Stimulated activated naive CD8-positive, alpha-beta T cell treated with anti-CD3 and anti-CD28 coated beads, Interleukin-15, Interleukin-2, amounts not matched to agents 100 U/mL and 50 U/mL, for 24 hours (primary cell): ENCODE results near the gene GRM7.

ENCODE experiments used
- ATAC-seq: fragments of 150-1000 bp; cut with Tn5 transposase; one replicate; pipeline ENCODE4 v1.10.0; 2021
- DNase-seq: peaks from one replicate; pipeline ENCODE4 v3.0.0; 2021

Gene GRM7

GRCh38 chr3:7504886-7505775, 644.2 kb downstream of the GRM7 start:
- ATAC-seq (no peak), DNase-seq (no peak)

- ATAC-seq (no peak), DNase-seq (no peak)
Measured at GRCh38 chr3:7506606-7507180, 645.8 kb downstream of the GRM7 start.

GRCh38 chr3:7508821-7509220, 647.9 kb downstream of the GRM7 start:
- DNase-seq: no peak
- no peak for ATAC-seq

- ATAC-seq: no peak
Measured at GRCh38 chr3:7512048-7512447, 651.1 kb downstream of the GRM7 start.

GRCh38 chr3:7518026-7518425, 657.1 kb downstream of the GRM7 start:
- ATAC-seq (no peak), DNase-seq (no peak)

More at GRCh38 chr3:7512048-7512447, 651.1 kb downstream of the GRM7 start:
- DNase-seq: no peak

- ATAC-seq (no peak), DNase-seq (no peak)
Measured at GRCh38 chr3:7518456-7518855, 657.5 kb downstream of the GRM7 start.

GRCh38 chr3:7520059-7520458, 659.1 kb downstream of the GRM7 start:
- ATAC-seq (no peak), DNase-seq (no peak)

- ATAC-seq: no peak
- no peak for DNase-seq
Measured at GRCh38 chr3:7520593-7520992, 659.7 kb downstream of the GRM7 start.

- ATAC-seq (no peak), DNase-seq (no peak)
Measured at GRCh38 chr3:7536510-7536909, 675.6 kb downstream of the GRM7 start.

GRCh38 chr3:7536921-7537320, 676.0 kb downstream of the GRM7 start:
- ATAC-seq (no peak), DNase-seq (no peak)

GRCh38 chr3:7543294-7543880, 682.5 kb downstream of the GRM7 start:
- DNase-seq (no peak), ATAC-seq (no peak)

- DNase-seq: no peak
- no peak for ATAC-seq
Measured at GRCh38 chr3:7545334-7545733, 684.4 kb downstream of the GRM7 start.

- no peak for DNase-seq
- ATAC-seq: no peak
Measured at GRCh38 chr3:7546253-7546652, 685.3 kb downstream of the GRM7 start.

GRCh38 chr3:7547826-7548225, 686.9 kb downstream of the GRM7 start:
- DNase-seq (no peak), ATAC-seq (no peak)

- ATAC-seq (no peak), DNase-seq (no peak)
Measured at GRCh38 chr3:7562892-7563291, 702.0 kb downstream of the GRM7 start.

GRCh38 chr3:7565574-7565973, 704.7 kb downstream of the GRM7 start:
- DNase-seq (no peak), ATAC-seq (no peak)

- ATAC-seq (no peak), DNase-seq (no peak)
Measured at GRCh38 chr3:7567160-7567559, 706.2 kb downstream of the GRM7 start.

GRCh38 chr3:7568526-7569184, 707.7 kb downstream of the GRM7 start:
- ATAC-seq: no peak
- DNase-seq: no peak

GRCh38 chr3:7573330-7573729, 712.4 kb downstream of the GRM7 start:
- DNase-seq: no peak
- ATAC-seq: no peak

GRCh38 chr3:7574435-7574834, 713.5 kb downstream of the GRM7 start:
- no peak for DNase-seq
- no peak for ATAC-seq

- DNase-seq: no peak
Measured at GRCh38 chr3:7576071-7576470, 715.2 kb downstream of the GRM7 start.

GRCh38 chr3:7576506-7576905, 715.6 kb downstream of the GRM7 start:
- no peak for DNase-seq
- no peak for ATAC-seq

More at GRCh38 chr3:7576071-7576470, 715.2 kb downstream of the GRM7 start:
- no peak for ATAC-seq

- ATAC-seq: no peak
- DNase-seq: no peak
Measured at GRCh38 chr3:7577513-7577912, 716.6 kb downstream of the GRM7 start.
